Renal pelvis (tissue), 12 donors: Measurements from ENCODE around the gene ZNF146. TPM values are rescaled to one million over a fixed set of nuclear protein-coding genes. Genes with fewer than 3 reads are reported as not detected.
"Not testable (repeated sequence)": the region's sequence is repeated elsewhere in the genome, so short reads cannot be mapped to it uniquely, and the experiment has no call there.

Experiments
- DNase-seq: peaks from one replicate; pipeline ENCODE4 v3.0.0-alpha.2; 2013
- long read RNA-seq, 16 experiments: transcript quantifications; one replicate each; lab custom pipeline, GENCODE V29; 2026
- polyA plus RNA-seq, 3 donors: library from polyadenylated mRNA; unstranded; fragments of 120-200 nt; gene quantifications; one replicate each; pipeline ENCODE4 v1.2.1, GENCODE V29; 2013; ENCODE audit not compliant: insufficient read length in 3 of 3

The ZNF146 gene
- 100 to 1,000 TPM; 114 to 132 (median 127) TPM for polyA plus RNA-seq
- long read RNA-seq, donor 1, transcript ZNF146-201 (4 exons, 3,326 nt) = major isoform, 16 of 49 reads
- long read RNA-seq, donor 1, transcript ZNF146-205 (3 exons, 533 nt) = minor isoform, 5 of 49 reads
- long read RNA-seq, donor 1, partial matches to known transcripts = 21 of 49 reads
- long read RNA-seq, donor 1, other reads (novel, unspliced or antisense) = 0 of 49 reads
- long read RNA-seq, donor 2, transcript ZNF146-202 (3 exons, 3,780 nt) = minor isoform, 20 of 48 reads
- long read RNA-seq, donor 2, transcript ZNF146-201 (4 exons, 3,326 nt) = major isoform, 22 of 48 reads
- long read RNA-seq, donor 2, transcript ZNF146-205 (3 exons, 533 nt) = minor isoform, 5 of 48 reads
- long read RNA-seq, donor 2, partial matches to known transcripts = 0 of 48 reads
- long read RNA-seq, donor 2, other reads (novel, unspliced or antisense) = 0 of 48 reads
- long read RNA-seq, donor 3, transcript ZNF146-202 (3 exons, 3,780 nt) = major isoform, 18 of 86 reads
- long read RNA-seq, donor 3, transcript ZNF146-205 (3 exons, 533 nt) = minor isoform, 5 of 86 reads
- long read RNA-seq, donor 3, transcript ZNF146-201 (4 exons, 3,326 nt) = minor isoform, 9 of 86 reads
- long read RNA-seq, donor 3, transcript ZNF146-204 (2 exons, 571 nt) = minor isoform, 6 of 86 reads
- long read RNA-seq, donor 3, partial matches to known transcripts = 48 of 86 reads
- long read RNA-seq, donor 3, other reads (novel, unspliced or antisense) = 0 of 86 reads
- long read RNA-seq, donor 4, transcript ZNF146-201 (4 exons, 3,326 nt) = major isoform, 18 of 34 reads
- long read RNA-seq, donor 4, transcript ZNF146-202 (3 exons, 3,780 nt) = minor isoform, 9 of 34 reads
- long read RNA-seq, donor 4, partial matches to known transcripts = 0 of 34 reads
- long read RNA-seq, donor 4, other reads (novel, unspliced or antisense) = 0 of 34 reads
- long read RNA-seq, donor 5, transcript ZNF146-201 (4 exons, 3,326 nt) = major isoform, 13 of 22 reads
- long read RNA-seq, donor 5, transcript ZNF146-202 (3 exons, 3,780 nt) = minor isoform, 6 of 22 reads
- long read RNA-seq, donor 5, partial matches to known transcripts = 0 of 22 reads
- long read RNA-seq, donor 5, other reads (novel, unspliced or antisense) = 0 of 22 reads
- long read RNA-seq, donor 6, transcript ZNF146-201 (4 exons, 3,326 nt) = major isoform, 18 of 35 reads
- long read RNA-seq, donor 6, transcript ZNF146-202 (3 exons, 3,780 nt) = minor isoform, 14 of 35 reads
- long read RNA-seq, donor 6, partial matches to known transcripts = 0 of 35 reads
- long read RNA-seq, donor 6, other reads (novel, unspliced or antisense) = 0 of 35 reads
- long read RNA-seq, donor 7, transcript ZNF146-201 (4 exons, 3,326 nt) = major isoform, 20 of 29 reads
- long read RNA-seq, donor 7, transcript ZNF146-202 (3 exons, 3,780 nt) = minor isoform, 5 of 29 reads
- long read RNA-seq, donor 7, partial matches to known transcripts = 0 of 29 reads
- long read RNA-seq, donor 7, other reads (novel, unspliced or antisense) = 0 of 29 reads
- long read RNA-seq, donor 8, transcript ZNF146-201 (4 exons, 3,326 nt) = minor isoform, 7 of 45 reads
- long read RNA-seq, donor 8, transcript ZNF146-202 (3 exons, 3,780 nt) = major isoform, 10 of 45 reads
- long read RNA-seq, donor 8, partial matches to known transcripts = 23 of 45 reads
- long read RNA-seq, donor 8, other reads (novel, unspliced or antisense) = 0 of 45 reads
- long read RNA-seq, donor 9, transcript ZNF146-201 (4 exons, 3,326 nt) = major isoform, 17 of 68 reads
- long read RNA-seq, donor 9, transcript ZNF146-202 (3 exons, 3,780 nt) = minor isoform, 11 of 68 reads
- long read RNA-seq, donor 9, partial matches to known transcripts = 34 of 68 reads
- long read RNA-seq, donor 9, other reads (novel, unspliced or antisense) = 0 of 68 reads
- long read RNA-seq, donor 10, transcript ZNF146-205 (3 exons, 533 nt) = minor isoform, 6 of 39 reads
- long read RNA-seq, donor 10, transcript ZNF146-202 (3 exons, 3,780 nt) = minor isoform, 8 of 39 reads
- long read RNA-seq, donor 10, transcript ZNF146-204 (2 exons, 571 nt) = minor isoform, 5 of 39 reads
- long read RNA-seq, donor 10, transcript ZNF146-201 (4 exons, 3,326 nt) = major isoform, 14 of 39 reads
- long read RNA-seq, donor 10, partial matches to known transcripts = 6 of 39 reads
- long read RNA-seq, donor 10, other reads (novel, unspliced or antisense) = 0 of 39 reads
- long read RNA-seq, donor 11, transcript ZNF146-202 (3 exons, 3,780 nt) = minor isoform, 7 of 27 reads
- long read RNA-seq, donor 11, transcript ZNF146-201 (4 exons, 3,326 nt) = major isoform, 13 of 27 reads
- long read RNA-seq, donor 11, transcript ZNF146-205 (3 exons, 533 nt) = minor isoform, 5 of 27 reads
- long read RNA-seq, donor 11, partial matches to known transcripts = 0 of 27 reads
- long read RNA-seq, donor 11, other reads (novel, unspliced or antisense) = 0 of 27 reads
- long read RNA-seq, donor 12, transcript ZNF146-205 (3 exons, 533 nt) = minor isoform, 5 of 61 reads
- long read RNA-seq, donor 12, transcript ZNF146-201 (4 exons, 3,326 nt) = major isoform, 28 of 61 reads
- long read RNA-seq, donor 12, transcript ZNF146-202 (3 exons, 3,780 nt) = minor isoform, 18 of 61 reads
- long read RNA-seq, donor 12, partial matches to known transcripts = 6 of 61 reads
- long read RNA-seq, donor 12, other reads (novel, unspliced or antisense) = 0 of 61 reads
- long read RNA-seq, donor 13, transcript ZNF146-202 (3 exons, 3,780 nt) = minor isoform, 6 of 21 reads
- long read RNA-seq, donor 13, transcript ZNF146-201 (4 exons, 3,326 nt) = major isoform, 11 of 21 reads
- long read RNA-seq, donor 13, partial matches to known transcripts = 0 of 21 reads
- long read RNA-seq, donor 13, other reads (novel, unspliced or antisense) = 0 of 21 reads
- long read RNA-seq, donor 14 = 0 reads
- long read RNA-seq, donor 15, transcript ZNF146-201 (4 exons, 3,326 nt) = major isoform, 15 of 36 reads
- long read RNA-seq, donor 15, transcript ZNF146-202 (3 exons, 3,780 nt) = minor isoform, 13 of 36 reads
- long read RNA-seq, donor 15, partial matches to known transcripts = 0 of 36 reads
- long read RNA-seq, donor 15, other reads (novel, unspliced or antisense) = 0 of 36 reads
- long read RNA-seq, donor 16, transcript ZNF146-201 (4 exons, 3,326 nt) = major isoform, 9 of 20 reads
- long read RNA-seq, donor 16, transcript ZNF146-202 (3 exons, 3,780 nt) = major isoform, 9 of 20 reads
- long read RNA-seq, donor 16, partial matches to known transcripts = 0 of 20 reads
- long read RNA-seq, donor 16, other reads (novel, unspliced or antisense) = 0 of 20 reads

- peak; percentile 98 for DNase-seq
These were observed at the start of gene ZNF146, which contains the start of gene ZNF565 for GRCh38 chr19:36214386-36215275. Gene ZNF146, plus strand, starts transcription at chr19:36215106. Its CDS starts 21,335 bp downstream, at chr19:36236441. Gene ZNF565, minus strand, starts transcription at chr19:36214665. Its CDS starts 12,680 bp downstream, at chr19:36201985.

GRCh38 chr19:36169084-36169760 is 45.7 kb upstream of the ZNF146 start:
- DNase-seq = peak; percentile 77

GRCh38 chr19:36172852-36173251 is 42.1 kb upstream of the ZNF146 start:
- DNase-seq = no peak

- DNase-seq = not testable (repeated sequence)
These were observed 41.1 kb upstream of the ZNF146 start for GRCh38 chr19:36173846-36174245.

GRCh38 chr19:36179077-36179476 is 35.8 kb upstream of the ZNF146 start:
- not testable (repeated sequence) for DNase-seq

- DNase-seq = no peak
These were observed 32.2 kb upstream of the ZNF146 start for GRCh38 chr19:36182612-36183244.

- no peak for DNase-seq
These were observed 31.7 kb upstream of the ZNF146 start for GRCh38 chr19:36183245-36183628.

GRCh38 chr19:36186722-36187121 is 28.2 kb upstream of the ZNF146 start:
- not testable (repeated sequence) for DNase-seq

GRCh38 chr19:36196249-36196648 is 18.7 kb upstream of the ZNF146 start:
- DNase-seq = no peak

GRCh38 chr19:36198119-36198518 is 16.8 kb upstream of the ZNF146 start:
- no peak for DNase-seq

- DNase-seq = no peak
These were observed 13.2 kb upstream of the ZNF146 start for GRCh38 chr19:36201684-36202083.

- DNase-seq = no peak
These were observed 11.6 kb upstream of the ZNF146 start for GRCh38 chr19:36203293-36203692.

- DNase-seq = no peak
These were observed 7.2 kb upstream of the ZNF146 start for GRCh38 chr19:36207605-36208252.

GRCh38 chr19:36209372-36209771 is 5.5 kb upstream of the ZNF146 start:
- DNase-seq = no peak
